Kidney tubule cell (primary cell): ENCODE measurements around the gene MAGED2.
"Not testable (repeated sequence)": the region's sequence is repeated elsewhere in the genome, so short reads cannot be mapped to it uniquely, and the experiment has no call there.

ENCODE experiments used
- DNase-seq: peaks from one replicate; pipeline ENCODE4 v3.0.0-alpha.2; 2018; ENCODE audit warnings: low spot score

The MAGED2 gene, protein sequence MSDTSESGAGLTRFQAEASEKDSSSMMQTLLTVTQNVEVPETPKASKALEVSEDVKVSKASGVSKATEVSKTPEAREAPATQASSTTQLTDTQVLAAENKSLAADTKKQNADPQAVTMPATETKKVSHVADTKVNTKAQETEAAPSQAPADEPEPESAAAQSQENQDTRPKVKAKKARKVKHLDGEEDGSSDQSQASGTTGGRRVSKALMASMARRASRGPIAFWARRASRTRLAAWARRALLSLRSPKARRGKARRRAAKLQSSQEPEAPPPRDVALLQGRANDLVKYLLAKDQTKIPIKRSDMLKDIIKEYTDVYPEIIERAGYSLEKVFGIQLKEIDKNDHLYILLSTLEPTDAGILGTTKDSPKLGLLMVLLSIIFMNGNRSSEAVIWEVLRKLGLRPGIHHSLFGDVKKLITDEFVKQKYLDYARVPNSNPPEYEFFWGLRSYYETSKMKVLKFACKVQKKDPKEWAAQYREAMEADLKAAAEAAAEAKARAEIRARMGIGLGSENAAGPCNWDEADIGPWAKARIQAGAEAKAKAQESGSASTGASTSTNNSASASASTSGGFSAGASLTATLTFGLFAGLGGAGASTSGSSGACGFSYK

DNA sequence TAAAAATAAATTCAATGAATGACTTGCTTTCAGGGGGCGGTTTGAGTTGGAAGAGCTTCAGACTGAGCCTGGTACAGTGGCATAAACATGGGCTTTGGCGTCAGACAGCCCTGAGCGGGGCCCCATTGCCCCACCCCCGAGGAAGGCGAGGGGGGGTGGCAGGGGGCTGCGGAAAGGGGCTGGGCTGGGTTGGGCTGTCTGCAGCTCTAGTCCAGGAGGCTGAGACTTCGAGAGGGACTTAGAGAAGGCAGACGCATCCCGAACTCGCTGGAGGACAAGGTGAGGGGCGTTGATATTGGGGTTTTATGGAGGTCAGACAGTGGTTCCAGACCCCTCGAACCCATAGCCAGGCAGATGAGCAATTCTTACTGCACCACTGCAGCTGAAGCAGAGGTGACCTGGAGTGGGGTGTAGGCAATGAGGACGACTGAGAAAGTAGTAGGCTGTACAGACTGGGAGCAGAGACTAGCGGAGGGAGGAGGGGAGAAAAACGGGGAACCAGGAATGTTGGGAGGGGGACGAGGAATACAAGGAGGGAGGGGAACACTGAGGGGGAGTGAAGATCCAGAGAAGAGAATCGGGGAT, at the start of gene MAGED2:
Gene MAGED2 (plus strand): TSS at position 222 of the 585 bp plus-strand sequence. CDS start 1,587 bp downstream, outside the sequence.
- DNase-seq, result peak; percentile 10

DNA sequence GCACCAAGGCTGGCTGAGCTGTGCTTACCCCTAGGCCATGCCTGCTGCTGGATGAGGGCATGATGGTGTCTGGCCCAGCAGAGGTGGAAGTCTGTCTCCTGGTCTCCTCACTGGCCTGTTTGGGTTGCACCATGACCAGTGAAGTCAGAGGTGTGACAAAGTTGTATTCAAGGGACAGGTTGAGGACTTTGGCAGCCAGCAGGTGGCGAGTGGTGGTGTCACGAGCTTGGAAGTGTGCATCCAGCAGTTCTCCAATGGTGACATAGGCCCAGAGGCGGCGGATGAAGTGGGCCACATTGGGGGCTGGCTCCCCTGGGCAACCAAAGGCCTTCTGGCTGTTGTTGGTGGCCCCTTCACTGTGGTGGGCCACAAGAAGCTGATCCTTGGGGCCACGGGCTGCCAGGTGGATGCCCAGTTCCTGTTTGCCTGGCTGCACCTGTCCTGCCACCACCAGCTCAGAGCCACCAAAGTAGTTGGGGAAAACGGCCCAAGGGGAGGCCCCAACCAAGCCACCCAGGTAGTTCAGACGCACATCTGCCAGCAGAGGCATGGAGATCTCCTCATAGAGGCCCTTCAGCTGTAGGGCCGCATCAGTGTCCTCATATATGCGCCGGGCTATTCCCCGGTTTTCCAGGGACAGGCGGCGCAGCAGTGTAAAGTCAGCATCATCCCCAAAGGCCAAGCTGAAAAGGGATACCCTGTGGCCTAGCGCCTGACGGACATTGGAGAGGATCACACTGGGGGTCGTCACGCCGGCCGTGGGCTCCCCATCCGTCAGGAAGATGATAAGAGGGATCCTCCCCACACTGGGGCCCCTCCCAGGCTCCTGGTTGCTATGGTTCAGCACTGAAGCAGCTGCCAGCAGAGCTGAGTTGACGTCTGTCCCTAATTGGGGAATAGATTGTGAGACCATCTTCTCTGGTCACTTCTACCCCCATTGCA, 49.2 kb upstream of the MAGED2 start:
- no peak for DNase-seq

GRCh38 chrX:54774391-54775094, 33.0 kb upstream of the MAGED2 start:
- DNase-seq, result not testable (repeated sequence)

GRCh38 chrX:54776061-54776460, 31.5 kb upstream of the MAGED2 start:
- DNase-seq, result no peak

- no peak for DNase-seq
These were observed 30.4 kb upstream of the MAGED2 start for GRCh38 chrX:54776987-54777672.

GRCh38 chrX:54785901-54786300, 21.6 kb upstream of the MAGED2 start:
- peak; percentile 3 for DNase-seq

- DNase-seq, result peak; percentile 4
These were observed 20.6 kb upstream of the MAGED2 start for GRCh38 chrX:54786967-54787366.

- DNase-seq, result no peak
These were observed 19.1 kb upstream of the MAGED2 start for GRCh38 chrX:54788446-54788845.

- DNase-seq, result not testable (repeated sequence)
These were observed 18.1 kb upstream of the MAGED2 start for GRCh38 chrX:54789405-54789804.

DNA sequence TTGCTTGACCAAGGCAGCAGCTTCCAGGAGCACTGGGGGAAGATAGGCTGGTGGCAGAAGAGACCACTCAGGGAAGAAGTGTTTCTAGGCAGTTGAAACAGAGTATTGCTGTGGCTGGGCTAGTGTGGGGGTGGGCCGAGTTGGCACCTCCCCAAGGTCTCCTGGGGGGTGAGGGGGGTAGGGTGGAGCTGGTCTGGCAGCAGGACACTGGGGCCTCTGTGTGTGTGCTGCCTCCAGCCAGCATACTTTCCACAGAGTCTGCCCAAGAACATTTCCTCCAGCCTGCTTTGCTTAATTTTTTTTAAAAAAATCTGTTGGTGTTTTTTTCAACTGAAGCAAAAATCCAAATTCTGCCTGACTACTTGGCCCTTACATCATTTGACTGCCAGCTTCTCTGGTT, 13.5 kb upstream of the MAGED2 start:
- DNase-seq, result no peak

DNA sequence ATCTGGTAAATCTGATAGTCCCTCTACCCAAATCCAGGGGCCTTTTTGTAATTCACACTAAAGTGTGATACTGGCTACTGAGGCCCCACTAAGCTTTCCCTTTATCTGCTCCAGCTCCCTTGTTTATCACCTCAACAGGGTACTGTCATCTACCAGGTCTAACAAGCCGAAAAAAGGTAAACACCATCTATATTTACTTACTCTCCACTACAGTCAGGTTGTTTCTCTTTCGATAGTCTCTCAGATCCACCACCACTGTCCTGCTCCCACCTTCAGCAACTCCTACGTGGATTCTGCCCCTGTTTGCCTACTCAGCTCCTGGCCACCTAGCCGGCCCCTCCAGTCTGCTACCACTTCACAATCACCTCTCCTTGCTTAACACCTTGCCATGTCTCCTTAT, 12.8 kb upstream of the MAGED2 start:
- DNase-seq, result no peak

GRCh38 chrX:54798137-54798536, 9.4 kb upstream of the MAGED2 start, which contains the start of gene ITIH6:
TSS of gene ITIH6 (minus strand) at chrX:54798255. CDS start at chrX:54798210, 45 bp downstream.
- no peak for DNase-seq

DNA sequence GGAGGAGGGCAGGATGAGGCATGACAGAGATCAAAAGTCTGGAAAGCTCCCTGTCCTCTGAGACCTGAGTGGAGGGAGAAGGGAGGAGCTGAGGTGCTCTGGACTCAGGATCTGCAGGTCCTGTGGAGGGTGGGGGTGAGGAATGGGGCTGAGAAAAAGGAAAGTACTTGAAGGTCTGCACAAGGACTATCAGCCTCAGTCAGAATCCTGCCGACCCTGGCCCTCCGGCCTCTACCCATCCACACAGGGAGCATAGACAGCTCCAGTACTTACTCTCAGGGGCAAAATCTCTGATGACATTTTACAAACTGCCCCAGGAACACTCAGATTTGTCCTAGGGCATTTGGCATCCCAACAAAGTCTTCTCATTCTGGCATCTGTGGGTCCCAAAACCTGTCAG, 8.5 kb upstream of the MAGED2 start:
- no peak for DNase-seq

DNA sequence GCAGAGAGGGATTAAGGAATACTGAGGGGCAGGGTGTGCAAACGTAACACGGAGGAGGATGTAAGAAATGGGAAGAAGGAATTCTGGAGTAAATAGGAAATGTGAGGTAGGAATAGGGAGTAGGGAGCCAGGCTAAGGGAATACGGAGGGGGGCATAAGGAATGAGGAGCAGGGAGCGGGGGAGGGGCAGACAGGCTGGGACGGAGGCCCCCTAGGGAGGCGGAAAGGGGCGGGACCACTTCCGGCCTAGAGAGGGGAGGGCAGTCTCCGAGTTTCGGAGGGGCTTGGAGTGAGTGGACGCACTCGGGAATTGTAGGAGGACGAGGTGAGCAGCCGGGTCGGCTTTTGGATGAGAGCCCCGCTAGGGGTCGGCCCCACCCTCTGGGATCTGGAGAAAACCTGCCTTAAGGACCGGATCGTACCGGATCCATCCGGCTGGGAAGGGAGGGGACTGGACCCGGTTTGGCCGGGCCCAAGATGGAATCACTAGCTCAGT, 612 bp downstream of the MAGED2 start:
- peak; percentile 30 for DNase-seq

DNA sequence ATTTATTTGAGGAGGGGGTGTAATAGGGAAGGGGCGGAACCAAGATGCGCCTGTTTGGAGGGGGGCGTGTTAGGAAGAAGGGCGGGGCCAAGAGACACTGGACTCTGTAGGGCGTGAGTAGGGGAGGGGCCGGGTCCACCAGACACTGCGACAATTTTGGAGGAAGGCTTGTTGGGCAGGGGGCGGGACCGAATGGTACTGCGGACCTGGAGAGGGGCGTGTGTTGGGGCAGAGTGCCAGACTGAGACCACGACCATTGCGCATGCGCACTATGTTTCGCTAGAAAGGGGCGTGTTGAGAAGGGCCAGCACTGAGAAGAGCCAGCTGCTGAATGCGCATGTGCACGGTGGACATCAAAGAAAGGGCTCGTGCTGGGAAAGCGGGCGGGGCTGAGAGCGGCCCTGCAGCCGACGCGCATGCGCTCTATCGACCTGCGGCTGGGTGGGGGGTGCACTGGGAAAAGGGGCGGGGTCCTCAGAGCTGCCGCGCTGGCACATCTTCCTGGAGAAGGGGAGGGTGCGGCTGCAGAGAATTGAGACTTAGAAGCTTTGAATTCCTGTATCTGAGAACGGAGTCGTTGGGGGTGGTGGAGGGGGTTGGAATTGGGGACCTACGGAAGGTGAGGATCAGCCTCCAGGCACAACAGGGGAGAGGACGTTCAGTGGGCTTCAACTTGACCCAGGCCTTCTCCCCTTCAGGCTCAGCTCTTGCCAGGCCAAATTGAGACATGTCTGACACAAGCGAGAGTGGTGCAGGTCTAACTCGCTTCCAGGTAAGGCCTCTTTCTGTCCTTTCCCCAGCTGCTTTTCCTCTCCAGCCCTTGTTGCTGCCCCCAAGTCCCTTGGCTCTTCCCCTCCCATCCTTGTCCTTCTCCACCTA, 1.3 kb downstream of the MAGED2 start:
- peak; percentile 94 for DNase-seq

DNA sequence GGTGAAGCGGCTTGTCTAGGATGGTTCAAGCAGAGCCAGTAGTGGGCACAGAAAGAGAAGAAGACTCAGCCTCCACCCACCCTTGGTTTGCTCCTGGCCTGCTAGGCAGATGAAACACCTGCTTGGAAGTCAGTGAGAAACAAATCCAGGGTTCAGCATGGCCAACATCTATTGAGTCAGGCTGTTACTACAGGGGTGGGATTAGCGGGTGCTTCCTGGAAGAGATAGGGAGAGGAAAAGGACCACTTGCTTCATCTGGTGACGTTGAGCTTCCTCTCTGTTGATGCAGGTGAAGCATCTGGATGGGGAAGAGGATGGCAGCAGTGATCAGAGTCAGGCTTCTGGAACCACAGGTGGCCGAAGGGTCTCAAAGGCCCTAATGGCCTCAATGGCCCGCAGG, 3.0 kb downstream of the MAGED2 start:
- DNase-seq, result no peak

- DNase-seq, result no peak
These were observed 3.8 kb downstream of the MAGED2 start for GRCh38 chrX:54811301-54811885.

DNA sequence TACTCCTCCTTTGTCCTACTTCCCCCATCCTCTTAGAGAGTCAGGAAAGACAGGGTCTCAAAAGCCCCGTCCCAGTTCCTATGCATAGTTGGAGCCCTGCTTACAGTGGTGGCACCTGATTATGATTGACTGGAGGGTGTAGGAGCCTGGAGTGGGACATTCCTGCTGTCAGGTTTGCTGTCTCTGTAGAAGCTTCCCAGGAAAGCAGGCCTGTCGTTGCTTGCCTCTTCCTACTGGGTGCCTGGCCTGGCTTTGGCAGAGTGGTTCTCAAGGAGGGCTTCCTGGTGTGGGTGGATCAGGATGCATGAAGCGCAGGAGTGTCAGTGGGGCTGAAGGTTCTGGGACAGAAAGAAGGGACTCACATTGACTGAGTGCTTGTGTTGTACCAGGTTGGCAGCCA, 4.8 kb downstream of the MAGED2 start:
- DNase-seq, result no peak

DNA sequence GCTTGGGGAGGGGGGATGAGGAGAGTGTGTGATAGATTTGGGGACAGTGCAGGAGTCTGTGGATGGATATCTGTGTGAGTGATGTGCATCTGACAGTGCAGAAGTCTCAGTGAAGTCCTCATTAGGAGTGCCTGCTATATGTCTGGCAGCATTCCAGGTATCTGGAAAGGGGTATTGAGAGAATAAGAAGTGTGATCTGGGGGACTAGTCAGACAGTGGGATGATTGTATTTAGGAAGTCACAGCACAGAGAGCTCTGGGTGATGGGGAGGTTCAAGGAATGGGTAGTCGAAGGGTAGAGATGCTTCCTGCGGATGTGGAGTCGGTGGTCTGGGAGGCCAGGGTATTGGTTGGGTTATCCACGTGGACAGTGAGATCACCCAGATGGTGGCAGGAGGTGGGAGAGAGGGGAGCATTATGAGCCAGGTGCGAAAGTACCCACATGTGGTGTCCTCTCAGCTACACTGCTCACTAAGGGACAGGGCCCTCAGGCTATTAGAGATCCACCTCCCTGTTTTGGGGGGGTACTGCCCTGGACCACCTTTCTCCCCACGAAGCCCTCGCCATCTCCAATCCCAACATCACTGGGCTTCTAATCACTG, 9.8 kb downstream of the MAGED2 start:
- DNase-seq, result no peak
